NCI-H1694 treated with DMSO at 0.1 percent for 48 hours (cell line): ENCODE measurements around the gene FAM53A.

Experiments
- DNase-seq: peaks from one replicate; lab custom pipeline; 2025; lab: John Stamatoyannopoulos, UW

FAM53A gene

GRCh38 chr4:1591107-1591506 lies 93.0 kb downstream of the FAM53A start:
- no peak for DNase-seq

GRCh38 chr4:1590244-1590643 lies 93.9 kb downstream of the FAM53A start:
- no peak for DNase-seq
